Neural progenitor cell (in vitro differentiated cells): ENCODE data around the gene FMNL2.

Experiments used
- EZH2 ChIP-seq: fragments of 200-600 bp; sonication (generic); IDR thresholded peaks from 2 replicates; pipeline ENCODE4 v1.6.1; 2017; ENCODE audit warnings: antibody characterized with exemption, mild to moderate bottlenecking, moderate library complexity
- EZH2phosphoT487 ChIP-seq: fragments of 200-600 bp; sonication (generic); IDR thresholded peaks from 2 replicates; pipeline ENCODE4 v1.6.1; 2017; ENCODE audit warnings: antibody characterized with exemption
- TF ChIP-seq, protein P1 (sequence below): fragments of 200-600 bp; sonication (generic); IDR thresholded peaks from 2 replicates; pipeline ENCODE4 v1.5.1; 2017; ENCODE audit warnings: antibody characterized with exemption, mild to moderate bottlenecking

DNA sequence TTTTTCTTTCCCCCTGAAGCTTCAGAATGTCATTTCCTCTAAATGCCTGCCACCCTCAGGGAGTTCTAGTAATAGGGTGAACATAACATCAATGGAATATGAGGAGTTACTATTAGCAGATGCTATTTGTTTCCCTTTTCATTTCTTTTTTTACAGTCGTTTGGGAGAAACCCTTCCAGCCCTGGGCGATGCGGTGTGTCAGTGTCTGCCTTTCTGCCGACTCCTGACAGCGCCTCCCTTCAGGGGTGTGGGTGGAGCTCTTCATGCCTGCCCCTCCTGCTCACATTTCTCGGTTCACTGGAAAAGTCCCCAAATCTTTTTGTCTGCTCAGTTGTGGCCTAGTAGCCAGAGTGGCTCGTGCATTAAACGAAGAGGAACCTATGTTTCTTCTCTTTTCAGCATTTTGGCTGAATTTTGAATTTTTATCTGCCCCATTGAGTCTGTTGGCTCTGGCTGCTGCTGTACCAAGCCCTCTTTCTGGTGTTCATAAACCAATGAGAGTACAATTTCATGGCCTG, 72.3 kb downstream of the FMNL2 start:
- TF ChIP-seq, protein P1, sequence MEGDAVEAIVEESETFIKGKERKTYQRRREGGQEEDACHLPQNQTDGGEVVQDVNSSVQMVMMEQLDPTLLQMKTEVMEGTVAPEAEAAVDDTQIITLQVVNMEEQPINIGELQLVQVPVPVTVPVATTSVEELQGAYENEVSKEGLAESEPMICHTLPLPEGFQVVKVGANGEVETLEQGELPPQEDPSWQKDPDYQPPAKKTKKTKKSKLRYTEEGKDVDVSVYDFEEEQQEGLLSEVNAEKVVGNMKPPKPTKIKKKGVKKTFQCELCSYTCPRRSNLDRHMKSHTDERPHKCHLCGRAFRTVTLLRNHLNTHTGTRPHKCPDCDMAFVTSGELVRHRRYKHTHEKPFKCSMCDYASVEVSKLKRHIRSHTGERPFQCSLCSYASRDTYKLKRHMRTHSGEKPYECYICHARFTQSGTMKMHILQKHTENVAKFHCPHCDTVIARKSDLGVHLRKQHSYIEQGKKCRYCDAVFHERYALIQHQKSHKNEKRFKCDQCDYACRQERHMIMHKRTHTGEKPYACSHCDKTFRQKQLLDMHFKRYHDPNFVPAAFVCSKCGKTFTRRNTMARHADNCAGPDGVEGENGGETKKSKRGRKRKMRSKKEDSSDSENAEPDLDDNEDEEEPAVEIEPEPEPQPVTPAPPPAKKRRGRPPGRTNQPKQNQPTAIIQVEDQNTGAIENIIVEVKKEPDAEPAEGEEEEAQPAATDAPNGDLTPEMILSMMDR = no peak
- TF ChIP-seq EZH2phosphoT487 (no peak), EZH2 (no peak)
